ENCODE results near the gene LRMDA. TPM values are rescaled to one million over a fixed set of nuclear protein-coding genes. Genes with fewer than 3 reads are reported as not detected.

Gene LRMDA
- total RNA-seq, 2 experiments from 2014 or later, result not detected

DNA sequence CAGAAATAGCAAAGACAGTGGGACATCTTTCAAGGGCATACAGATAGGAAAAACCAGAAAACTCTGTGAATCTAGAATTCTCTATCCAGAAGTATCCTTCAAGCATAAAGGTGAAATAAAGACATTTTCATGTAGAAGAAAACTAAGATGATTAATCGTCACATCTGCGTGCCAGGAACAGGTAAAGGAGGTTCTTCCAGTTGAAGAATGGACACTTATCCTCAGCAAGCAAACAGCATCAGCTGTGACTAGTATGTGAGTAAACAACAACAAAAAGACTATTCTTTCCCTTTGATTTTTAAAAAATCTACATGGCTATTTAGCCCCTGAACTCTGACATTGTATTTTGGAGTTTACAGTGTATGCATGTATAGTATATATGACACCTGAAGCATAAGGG is 124.9 kb downstream of the LRMDA start:
- BruUV-seq (replicated peaks), result no TSS peak
- intact Hi-C loops (cut with micrococcal nuclease; ENCODE audit: unreplicated experiment), result no loop called here
- CTCF ChIA-PET (ENCODE audit: unreplicated experiment), result no interaction called here

GRCh38 chr10:75565286-75566251 is 134.1 kb downstream of the LRMDA start:
- H2AFZ ChIP-seq (ENCODE audit: low read length), result no peak overlapping the region
- CTCF ChIA-PET (ENCODE audit: unreplicated experiment), result no interaction called here
- no peak overlapping the region for H3K4me2 ChIP-seq (ENCODE audit: low read length)
- TF ChIP-seq EZH2phosphoT487 (IDR thresholded peaks at IDR 0.05; ENCODE audit: borderline replicate concordance, low read depth, low read length) (no peak), CTCF (conservative IDR thresholded peaks at IDR 0.05; ENCODE audit: low read length) (no peak)
- no peaks in the 10 kb centered on the region for H3K79me2 ChIP-seq (ENCODE audit: insufficient read depth, low read depth, low read length)
- H3K36me3 ChIP-seq (ENCODE audit: insufficient read depth, low read length), result no peaks in the 10 kb centered on the region
- no peak for DNase-seq (ENCODE audit: low spot score)
- H3K9me3 ChIP-seq (ENCODE audit: low read length), result no peaks in the 10 kb centered on the region
- BruUV-seq (replicated peaks), result no TSS peak
- H3K9me2 ChIP-seq (ENCODE audit: insufficient read depth, low read length), result no peaks in the 10 kb centered on the region
- H3K27ac ChIP-seq (ENCODE audit: low read depth, low read length, poor library complexity, severe bottlenecking), result no peak overlapping the region
- no peaks in the 10 kb centered on the region for H3K4me1 ChIP-seq (ENCODE audit: insufficient read depth, low read length, poor library complexity, severe bottlenecking)
- no peak overlapping the region for H3K4me3 ChIP-seq (ENCODE audit: low read depth, low read length, poor library complexity, severe bottlenecking)
- POLR2A ChIA-PET, result no interaction called here
- no peaks in the 10 kb centered on the region for H4K20me1 ChIP-seq (ENCODE audit: insufficient read depth, low read length)
- intact Hi-C loops (cut with micrococcal nuclease; ENCODE audit: unreplicated experiment), result no loop called here

More for the DNA sequence above, 124.9 kb downstream of the LRMDA start:
- TF ChIP-seq EZH2phosphoT487 (IDR thresholded peaks at IDR 0.05; ENCODE audit: borderline replicate concordance, low read depth, low read length) (no peak), CTCF (conservative IDR thresholded peaks at IDR 0.05; ENCODE audit: low read length) (no peak)
- H3K9me2 ChIP-seq (ENCODE audit: insufficient read depth, low read length), result no peaks in the 10 kb centered on the region
- no peak overlapping the region for H3K4me2 ChIP-seq (ENCODE audit: low read length)
- H3K4me3 ChIP-seq (ENCODE audit: low read depth, low read length, poor library complexity, severe bottlenecking), result no peak overlapping the region
- no peaks in the 10 kb centered on the region for H3K36me3 ChIP-seq (ENCODE audit: insufficient read depth, low read length)
- no peak for DNase-seq (ENCODE audit: low spot score)
- POLR2A ChIA-PET, result interaction anchor here (0.5 kb wide), 1 partner anchor 73 kb away, joined by 3 read pairs; no protein-coding TSS in a partner anchor
- no peaks in the 10 kb centered on the region for H4K20me1 ChIP-seq (ENCODE audit: insufficient read depth, low read length)
- H3K27ac ChIP-seq (ENCODE audit: low read depth, low read length, poor library complexity, severe bottlenecking), result no peak overlapping the region
- H3K79me2 ChIP-seq (ENCODE audit: insufficient read depth, low read depth, low read length), result no peaks in the 10 kb centered on the region
- no peak overlapping the region for H2AFZ ChIP-seq (ENCODE audit: low read length)
- H3K9me3 ChIP-seq (ENCODE audit: low read length), result no peaks in the 10 kb centered on the region
- no peaks in the 10 kb centered on the region for H3K4me1 ChIP-seq (ENCODE audit: insufficient read depth, low read length, poor library complexity, severe bottlenecking)

Measured in OCI-LY7 (cell line).